Measurements from ENCODE around the gene ARSG.

The ARSG gene

DNA sequence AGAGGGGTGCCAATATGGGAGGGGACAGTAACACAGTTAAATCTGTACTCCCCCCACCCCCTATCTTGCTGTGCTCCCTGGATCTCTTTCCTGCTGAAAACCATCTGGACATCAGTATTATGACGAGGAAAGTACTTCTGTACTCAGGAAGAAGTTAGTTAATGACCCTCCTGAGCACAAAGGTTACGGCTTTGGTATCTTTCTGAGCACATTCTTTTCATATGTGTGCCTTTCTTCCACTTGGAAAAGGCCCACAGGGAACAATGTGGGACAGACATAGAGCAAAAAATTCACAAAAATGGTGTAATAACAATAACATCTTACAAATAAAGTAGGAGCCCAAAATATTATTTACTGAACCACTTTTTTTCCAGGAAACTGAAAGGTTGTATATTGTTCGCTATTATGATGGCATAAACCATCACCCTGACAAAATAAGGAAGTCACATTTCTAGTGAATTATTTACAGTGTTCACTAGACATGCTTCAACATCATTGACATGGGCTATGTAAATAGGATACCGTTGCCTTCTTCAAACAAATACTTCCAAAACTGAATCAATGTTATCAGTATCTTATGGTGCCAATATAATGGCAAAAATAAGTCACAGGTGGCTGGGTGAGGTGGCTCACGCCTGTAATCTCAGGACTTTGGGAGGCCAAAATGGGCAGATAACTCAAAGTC, 160.5 kb downstream of the ARSG start:
- no peak overlapping the region for H3K27ac ChIP-seq
- TF ChIP-seq, protein P1, sequence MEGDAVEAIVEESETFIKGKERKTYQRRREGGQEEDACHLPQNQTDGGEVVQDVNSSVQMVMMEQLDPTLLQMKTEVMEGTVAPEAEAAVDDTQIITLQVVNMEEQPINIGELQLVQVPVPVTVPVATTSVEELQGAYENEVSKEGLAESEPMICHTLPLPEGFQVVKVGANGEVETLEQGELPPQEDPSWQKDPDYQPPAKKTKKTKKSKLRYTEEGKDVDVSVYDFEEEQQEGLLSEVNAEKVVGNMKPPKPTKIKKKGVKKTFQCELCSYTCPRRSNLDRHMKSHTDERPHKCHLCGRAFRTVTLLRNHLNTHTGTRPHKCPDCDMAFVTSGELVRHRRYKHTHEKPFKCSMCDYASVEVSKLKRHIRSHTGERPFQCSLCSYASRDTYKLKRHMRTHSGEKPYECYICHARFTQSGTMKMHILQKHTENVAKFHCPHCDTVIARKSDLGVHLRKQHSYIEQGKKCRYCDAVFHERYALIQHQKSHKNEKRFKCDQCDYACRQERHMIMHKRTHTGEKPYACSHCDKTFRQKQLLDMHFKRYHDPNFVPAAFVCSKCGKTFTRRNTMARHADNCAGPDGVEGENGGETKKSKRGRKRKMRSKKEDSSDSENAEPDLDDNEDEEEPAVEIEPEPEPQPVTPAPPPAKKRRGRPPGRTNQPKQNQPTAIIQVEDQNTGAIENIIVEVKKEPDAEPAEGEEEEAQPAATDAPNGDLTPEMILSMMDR (conservative IDR thresholded peaks at IDR 0.05), result no peak

DNA sequence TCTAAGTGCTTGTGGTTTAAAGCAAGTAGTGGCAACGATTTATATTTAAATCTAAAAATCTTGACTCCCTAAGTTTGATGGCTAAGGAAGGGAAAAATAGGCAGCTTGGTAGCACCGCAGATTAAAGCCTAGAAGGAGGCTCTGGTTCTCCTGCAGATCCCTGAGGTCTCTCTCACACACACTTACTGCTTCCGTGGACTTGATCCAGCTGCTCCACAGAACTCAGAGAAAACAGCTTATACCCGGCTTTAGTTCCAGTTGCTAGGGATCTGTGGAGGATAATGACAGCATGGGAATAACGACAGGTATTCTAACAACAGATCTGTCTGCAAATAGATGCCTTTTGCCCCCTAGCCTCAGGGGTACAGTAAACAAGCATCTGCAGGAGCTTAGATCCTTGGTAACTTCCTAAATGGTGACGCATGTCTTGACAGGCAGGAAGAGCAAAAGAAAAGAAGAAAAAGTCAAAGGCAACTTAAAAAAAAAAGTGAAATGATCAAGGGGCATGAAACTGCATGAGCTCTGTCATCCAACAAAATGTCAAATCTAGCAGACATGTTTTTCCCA, 161.5 kb downstream of the ARSG start:
- TF ChIP-seq, protein P1 (conservative IDR thresholded peaks at IDR 0.05), result no peak
- no peak overlapping the region for H3K27ac ChIP-seq

- H3K27ac ChIP-seq, result no peak overlapping the region
- TF ChIP-seq, protein P1 (conservative IDR thresholded peaks at IDR 0.05), result no peak
Measured at GRCh38 chr17:68453991-68454665, 162.8 kb downstream of the ARSG start.

DNA sequence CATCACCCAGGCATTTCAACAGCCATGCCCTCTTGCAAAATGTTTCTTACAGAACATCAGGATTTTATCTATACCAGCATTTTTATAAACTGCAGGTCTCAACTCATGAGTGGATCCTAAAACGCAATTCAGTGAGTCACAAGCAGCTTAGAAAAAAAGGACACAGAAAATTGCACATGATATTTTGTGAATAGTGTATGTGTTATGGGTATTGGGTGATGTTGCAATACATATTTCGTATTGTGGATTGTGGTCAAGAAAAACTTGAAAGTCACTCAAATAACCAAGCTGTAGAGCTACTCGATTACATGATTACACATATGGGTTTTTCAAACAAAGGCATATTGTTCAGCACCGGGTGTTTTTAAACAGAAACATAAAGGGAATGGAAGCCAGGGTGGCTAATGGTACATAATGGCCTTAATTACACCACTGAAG, 164.6 kb downstream of the ARSG start:
- H3K27ac ChIP-seq, result peak overlapping the region; percentile 62

DNA sequence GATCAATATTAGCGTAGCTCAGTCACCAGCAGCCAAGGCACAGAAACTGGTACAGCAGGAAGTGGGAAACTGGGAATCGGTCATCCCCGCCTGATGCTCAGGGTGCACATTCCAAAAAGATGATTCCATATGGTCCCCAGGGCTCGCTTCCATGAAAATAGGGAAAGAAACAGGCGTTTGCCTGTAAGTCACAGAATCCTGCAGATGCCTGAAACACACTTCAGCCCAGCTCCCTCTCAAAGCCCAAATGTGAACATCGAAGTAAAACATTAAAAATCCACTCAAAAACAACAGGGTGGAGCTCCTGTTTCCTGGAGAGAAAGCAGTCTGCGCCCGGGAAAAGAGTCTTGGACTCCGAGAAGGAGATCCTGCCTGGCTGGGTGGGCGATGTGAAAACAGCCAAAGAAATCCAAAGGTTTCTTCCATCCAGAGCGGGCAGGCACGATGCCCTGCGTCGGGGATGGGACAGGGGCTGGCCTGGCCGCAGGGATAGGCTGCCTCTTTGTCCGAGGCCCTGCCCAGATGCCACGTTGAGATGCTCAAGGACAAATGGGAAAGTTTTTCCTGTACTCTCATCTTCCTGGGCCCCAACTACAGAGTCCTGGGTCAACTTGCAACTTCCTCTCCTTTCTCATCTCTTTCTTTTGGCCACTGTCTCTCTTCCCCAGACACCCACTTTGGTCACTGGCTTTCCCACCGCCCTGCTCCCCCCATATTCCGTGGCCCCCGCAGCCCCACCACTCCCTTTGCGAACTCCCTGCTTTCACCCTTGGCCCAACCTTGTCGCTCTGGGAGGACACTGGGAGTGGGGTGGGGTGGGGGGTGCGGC, 165.3 kb downstream of the ARSG start:
- peak overlapping the region; percentile 62 for H3K27ac ChIP-seq
- TF ChIP-seq, protein P1 (conservative IDR thresholded peaks at IDR 0.05), result no peak

More for the DNA sequence above, 164.6 kb downstream of the ARSG start:
- TF ChIP-seq, protein P1 (conservative IDR thresholded peaks at IDR 0.05), result no peak

GRCh38 chr17:68457168-68457538, 165.9 kb downstream of the ARSG start, which contains the start of gene WIPI1:
WIPI1 (minus strand) TSS chr17:68457496; CDS start chr17:68457421, 75 bp downstream.
- H3K27ac ChIP-seq, result peak within 1 kb of the TSS; percentile 62
- TF ChIP-seq, protein P1 (conservative IDR thresholded peaks at IDR 0.05), result no peak

All from VCaP (cell line).